ENCODE data around the gene ZSCAN20. TPM values are rescaled to one million over a fixed set of nuclear protein-coding genes. Genes with fewer than 3 reads are reported as not detected.

The ZSCAN20 gene
- total RNA-seq = 1 to 10 TPM; 5.0 to 5.4 TPM

GRCh38 chr1:33472269-33472980 is at the start of gene ZSCAN20:
ZSCAN20 (plus strand) TSS chr1:33472645; CDS start chr1:33479289, 6,644 bp downstream.
- H3K27ac ChIP-seq = peak within 1 kb of the TSS; percentile 7
- intact Hi-C loops (cut with DNase I) = no loop called here
- DNase-seq = peak; percentile 98
- peak within 1 kb of the TSS; percentile 52 for H3K4me3 ChIP-seq
- peak within 1 kb of the TSS; percentile 61 to 71 for H3K9ac ChIP-seq (ENCODE audit: low read depth in 2 of 2, low read length in 2 of 2)
- TF ChIP-seq CTCF (IDR thresholded peaks at IDR 0.05) = no peak
- no peaks in the 10 kb centered on the region for H3K36me3 ChIP-seq
- H3K9me3 ChIP-seq = no peaks in the 10 kb centered on the region
- no peaks in the 10 kb centered on the region for H3K4me1 ChIP-seq
- no peaks in the 10 kb centered on the region for H3K27me3 ChIP-seq

GRCh38 chr1:33424205-33424604 is 48.2 kb upstream of the ZSCAN20 start:
- no peak for DNase-seq
- no peaks in the 10 kb centered on the region for H3K36me3 ChIP-seq
- H3K9ac ChIP-seq (ENCODE audit: low read depth in 2 of 2, low read length in 2 of 2) = no peak overlapping the region
- no peaks in the 10 kb centered on the region for H3K9me3 ChIP-seq
- H3K4me3 ChIP-seq = no peak overlapping the region
- no peak overlapping the region for H3K27ac ChIP-seq
- H3K27me3 ChIP-seq = peaks cover 1% of the 10 kb centered on the region
- no peak for TF ChIP-seq CTCF (IDR thresholded peaks at IDR 0.05)
- no peaks in the 10 kb centered on the region for H3K4me1 ChIP-seq
- intact Hi-C loops (cut with DNase I) = no loop called here

GRCh38 chr1:33424610-33425009 is 47.8 kb upstream of the ZSCAN20 start:
- no peak overlapping the region for H3K4me3 ChIP-seq
- intact Hi-C loops (cut with DNase I) = no loop called here
- H3K27me3 ChIP-seq = peaks cover 4% of the 10 kb centered on the region
- H3K9ac ChIP-seq (ENCODE audit: low read depth in 2 of 2, low read length in 2 of 2) = no peak overlapping the region
- TF ChIP-seq CTCF (IDR thresholded peaks at IDR 0.05) = no peak
- H3K36me3 ChIP-seq = no peaks in the 10 kb centered on the region
- no peak overlapping the region for H3K27ac ChIP-seq
- DNase-seq = no peak
- H3K9me3 ChIP-seq = no peaks in the 10 kb centered on the region
- H3K4me1 ChIP-seq = peaks cover 1% of the 10 kb centered on the region

GRCh38 chr1:33425900-33426299 is 46.5 kb upstream of the ZSCAN20 start:
- H3K27me3 ChIP-seq = peaks cover 4% of the 10 kb centered on the region

GRCh38 chr1:33426916-33427315 is 45.5 kb upstream of the ZSCAN20 start:
- Histone ChIP-seq H3K27ac (no peak overlapping the region), H3K9me3 (no peaks in the 10 kb centered on the region), H3K9ac (ENCODE audit: low read depth in 2 of 2, low read length in 2 of 2) (no peak overlapping the region), H3K27me3 (peaks cover 4% of the 10 kb centered on the region), H3K4me1 (peaks cover 3% of the 10 kb centered on the region), H3K36me3 (no peaks in the 10 kb centered on the region), H3K4me3 (no peak overlapping the region)
- DNase-seq = no peak
- intact Hi-C loops (cut with DNase I) = no loop called here
- no peak for TF ChIP-seq CTCF (IDR thresholded peaks at IDR 0.05)

More at GRCh38 chr1:33425900-33426299, 46.5 kb upstream of the ZSCAN20 start:
- no peak for TF ChIP-seq CTCF (IDR thresholded peaks at IDR 0.05)
- H3K27ac ChIP-seq = no peak overlapping the region
- no peaks in the 10 kb centered on the region for H3K9me3 ChIP-seq
- no peaks in the 10 kb centered on the region for H3K36me3 ChIP-seq
- intact Hi-C loops (cut with DNase I) = no loop called here
- H3K4me3 ChIP-seq = no peak overlapping the region
- no peak overlapping the region for H3K9ac ChIP-seq (ENCODE audit: low read depth in 2 of 2, low read length in 2 of 2)
- no peak for DNase-seq
- H3K4me1 ChIP-seq = peaks cover 3% of the 10 kb centered on the region

Measured in colonic mucosa (tissue), 4 donors.